ENCODE data around the gene CRB3. TPM values are rescaled to one million over a fixed set of nuclear protein-coding genes. Genes with fewer than 3 reads are reported as not detected.

Gene CRB3
- total and polyA plus RNA-seq, 9 of the 15 experiments (the other 6 are each of a cell fraction or from before 2014, with no cell fraction given), result 0.49 TPM; not detected in 8

- H3K9ac ChIP-seq (ENCODE audit: insufficient read depth in 1 of 2, low read depth in 2 of 2, low read length in 2 of 2), result 0 out of 4 replicates have a peak overlapping the region, but pooled peaks of 1 of the 2 experiments have one; percentile 68
- TF ChIP-seq ZNF785 (CRISPR knock-in tag; IDR thresholded peaks at IDR 0.05) (no peak), FOXP1 (CRISPR knock-in tag; IDR thresholded peaks at IDR 0.05) (no peak), ZKSCAN8 (CRISPR knock-in tag; IDR thresholded peaks at IDR 0.05) (no peak), NFRKB (IDR thresholded peaks at IDR 0.05; ENCODE audit: low read depth) (no peak)
- no peaks in the 10 kb centered on the region; a peak in 2 of 5 replicates for H3K27me3 ChIP-seq (ENCODE audit: control insufficient read depth in 2 of 2, insufficient read depth in 2 of 2, low read length in 2 of 2)
- no peaks in the 10 kb centered on the region for H3K79me2 ChIP-seq (ENCODE audit: control insufficient read depth, insufficient read depth, low read length)
- no peak overlapping the region for H3K4me3 ChIP-seq
- H4K20me1 ChIP-seq (replicated peaks; ENCODE audit: control insufficient read depth, insufficient read depth, low read length), result no peaks in the 10 kb centered on the region
- no peaks in the 10 kb centered on the region for H3K36me3 ChIP-seq (ENCODE audit: control insufficient read depth, insufficient read depth, low read length)
- no peak overlapping the region for H2AFZ ChIP-seq (ENCODE audit: low read depth, low read length)
- peaks cover 6 to 32% of the 10 kb centered on the region in 2 experiments; a peak in 4 of 5 replicates for H3K4me1 ChIP-seq (replicated peaks in 1 of 2; ENCODE audit: control insufficient read depth in 2 of 2, insufficient read depth in 2 of 2, low read length in 2 of 2)
- BruUV-seq (replicated peaks), result no TSS peak
- ChIA-PET POLR2A (interaction anchor here (0.5 to 1.2 kb wide), 4 partner anchors 58 to 1560 kb away, joined by 3 read pairs; partner anchors contain the start of gene TNFSF9), CTCF (ENCODE audit: low intra/inter-chr PET ratio) (interaction anchor here (0.5 kb wide), 1 partner anchor 287 kb away, joined by 3 read pairs; no protein-coding TSS in a partner anchor)
- DNase-seq (ENCODE audit: extremely low read depth in 1 of 4, low spot score in 3 of 4) (no peak), FAIRE-seq (no peak), ATAC-seq (no peak)
- intact Hi-C loops (cut with micrococcal nuclease) (no loop called here), in situ Hi-C loops (cut with MboI) (no loop called here)
- 7% methylated on average over 4 of the region's 4 CpGs for WGBS (ENCODE audit: insufficient coverage, low coverage, missing lambda C conversion rate)
- no peak overlapping the region for H3K27ac ChIP-seq (ENCODE audit: extremely low read depth, low read depth, low read length)
- no peaks in the 10 kb centered on the region for H3K9me1 ChIP-seq (ENCODE audit: control insufficient read depth, insufficient read depth, low read length)
- H3K9me3 ChIP-seq (replicated peaks; ENCODE audit: control insufficient read depth, insufficient read depth, low read depth, low read length), result 0 out of 2 replicates have a peak, but pooled peaks cover 2% of the 10 kb centered on the region
- no peak overlapping the region for H3K4me2 ChIP-seq (ENCODE audit: insufficient read depth, low read length)
Measured at GRCh38 chr19:6472713-6473112, 8.6 kb downstream of the CRB3 start.

DNA sequence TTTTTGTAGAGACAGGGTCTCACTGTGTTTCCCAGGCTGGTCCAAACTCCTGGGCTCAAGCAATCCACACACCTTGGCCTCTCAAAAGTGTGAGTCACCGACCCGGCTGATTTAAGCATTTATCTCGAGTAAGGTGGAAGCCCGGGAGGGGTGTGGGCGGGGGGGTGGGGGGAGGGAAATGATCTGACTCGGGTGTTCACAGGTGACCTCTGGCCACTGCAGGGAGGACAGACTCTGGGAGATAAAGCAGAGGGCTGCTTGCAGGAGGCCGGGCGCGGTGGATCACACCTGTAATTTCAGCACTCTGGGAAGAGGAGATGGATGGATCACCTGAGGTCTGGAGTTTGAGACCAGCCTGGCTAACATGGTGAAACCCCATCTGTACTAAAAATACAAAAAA, 9.6 kb downstream of the CRB3 start:
- POLR2A ChIA-PET, result interaction anchor here (0.8 to 1.7 kb wide), 2 partner anchors 8 to 57 kb away, joined by 3 to 4 read pairs; partner anchors contain the start of gene TNFSF9
- CTCF ChIA-PET (ENCODE audit: low intra/inter-chr PET ratio), result no interaction called here
- Histone ChIP-seq H4K20me1 (replicated peaks; ENCODE audit: control insufficient read depth, insufficient read depth, low read length) (no peaks in the 10 kb centered on the region), H3K79me2 (ENCODE audit: control insufficient read depth, insufficient read depth, low read length) (no peaks in the 10 kb centered on the region), H3K27me3 (ENCODE audit: control insufficient read depth in 2 of 2, insufficient read depth in 2 of 2, low read length in 2 of 2) (no peaks in the 10 kb centered on the region; a peak in 1 of 5 replicates), H3K27ac (ENCODE audit: extremely low read depth, low read depth, low read length) (no peak overlapping the region), H3K4me1 (replicated peaks in 1 of 2; ENCODE audit: control insufficient read depth in 2 of 2, insufficient read depth in 2 of 2, low read length in 2 of 2) (peaks cover 6 to 24% of the 10 kb centered on the region in 2 experiments; a peak in 4 of 5 replicates), H3K36me3 (ENCODE audit: control insufficient read depth, insufficient read depth, low read length) (no peaks in the 10 kb centered on the region), H3K9me1 (ENCODE audit: control insufficient read depth, insufficient read depth, low read length) (no peaks in the 10 kb centered on the region), H3K9me3 (replicated peaks; ENCODE audit: control insufficient read depth, insufficient read depth, low read depth, low read length) (0 out of 2 replicates have a peak, but pooled peaks cover 2% of the 10 kb centered on the region), H3K9ac (ENCODE audit: insufficient read depth in 1 of 2, low read depth in 2 of 2, low read length in 2 of 2) (no peak overlapping the region), H2AFZ (ENCODE audit: low read depth, low read length) (no peak overlapping the region), H3K4me3 (no peak overlapping the region), H3K4me2 (ENCODE audit: insufficient read depth, low read length) (no peak overlapping the region)
- peak; percentile 19 for FAIRE-seq
- BruUV-seq (replicated peaks), result no TSS peak
- WGBS (ENCODE audit: insufficient coverage, low coverage, missing lambda C conversion rate), result 0% methylated on average over 7 of the region's 9 CpGs
- in situ Hi-C loops (cut with MboI) (no loop called here), intact Hi-C loops (cut with micrococcal nuclease) (no loop called here)
- peak; percentile 54 to 64 (median 59) for DNase-seq (ENCODE audit: extremely low read depth in 1 of 4, low spot score in 3 of 4)
- no peak for ATAC-seq
- TF ChIP-seq FOXA1 (IDR thresholded peaks at IDR 0.05; ENCODE audit: borderline replicate concordance) (no peak), TBL1XR1 (IDR thresholded peaks at IDR 0.05; ENCODE audit: low read length in 2 of 2) (no peak), JUND (IDR thresholded peaks at IDR 0.05; ENCODE audit: borderline replicate concordance, low read depth, low read length) (peak; percentile 44; the same call in 1 of the 2 replicates), JUND (tag; IDR thresholded peaks at IDR 0.05; ENCODE audit: borderline replicate concordance, low read depth, low read length) (no peak; the same call in 2 of the 3 replicates), RUNX1 (IDR thresholded peaks at IDR 0.05; ENCODE audit: low read depth) (no peak)

All from K562 (cell line).